Ectodermal cell (in vitro differentiated cells): ENCODE results near the gene SGO2.
A peak's percentile ranks its signal among the peaks of the same experiment; 100 is the strongest.

ENCODE experiments used
- H3K27ac ChIP-seq: 2 replicates; pipeline ENCODE4 v1.7.0; 2013; ENCODE audit warnings: mild to moderate bottlenecking, low read depth, low read length; ENCODE audit not compliant: insufficient read depth, poor library complexity, severe bottlenecking
- H3K27me3 ChIP-seq: 2 replicates; pipeline ENCODE4 v1.7.0; 2013; ENCODE audit warnings: mild to moderate bottlenecking, low read length; ENCODE audit not compliant: insufficient read depth, control insufficient read depth, poor library complexity, severe bottlenecking
- H3K36me3 ChIP-seq: one replicate; pipeline ENCODE4 v1.7.0; 2013; ENCODE audit warnings: low read length; ENCODE audit not compliant: control insufficient read depth, insufficient read depth
- H3K4me1 ChIP-seq: one replicate; pipeline ENCODE4 v1.7.0; 2013; ENCODE audit warnings: low read length; ENCODE audit not compliant: control insufficient read depth, insufficient read depth
- H3K4me3 ChIP-seq: 2 replicates; pipeline ENCODE4 v1.7.0; 2013; ENCODE audit warnings: low read depth, low read length, control low read depth; ENCODE audit not compliant: insufficient read depth
- H3K9me3 ChIP-seq: 2 replicates; pipeline ENCODE4 v1.7.0; 2013; ENCODE audit warnings: mild to moderate bottlenecking, low read length, moderate library complexity; ENCODE audit not compliant: control insufficient read depth
- WGBS, 2 experiments: methylation state at CpG; one replicate each; pipeline ENCODE4 v1.1.7; 2013; ENCODE audit warnings: missing lambda C conversion rate in 2 of 2; 5-methylcytosine and 5-hydroxymethylcytosine counted together

SGO2 gene

GRCh38 chr2:200490001-200490400 lies 36.0 kb upstream of the SGO2 start:
- Histone ChIP-seq H3K9me3 (no peaks in the 10 kb centered on the region), H3K27me3 (no peaks in the 10 kb centered on the region), H3K27ac (no peak overlapping the region), H3K4me3 (no peak overlapping the region), H3K4me1 (no peaks in the 10 kb centered on the region), H3K36me3 (peaks cover 7% of the 10 kb centered on the region)
- 92% methylated on average over 22 of the region's 22 CpGs for WGBS, 2 experiments

GRCh38 chr2:200492656-200493055 lies 33.4 kb upstream of the SGO2 start:
- no peak overlapping the region for H3K27ac ChIP-seq
- no peak overlapping the region for H3K4me3 ChIP-seq
- no peaks in the 10 kb centered on the region for H3K9me3 ChIP-seq
- H3K36me3 ChIP-seq, result peaks cover 7% of the 10 kb centered on the region
- no peaks in the 10 kb centered on the region for H3K27me3 ChIP-seq
- H3K4me1 ChIP-seq, result no peaks in the 10 kb centered on the region

- Histone ChIP-seq H3K27ac (no peak overlapping the region), H3K27me3 (no peaks in the 10 kb centered on the region), H3K4me3 (no peak overlapping the region), H3K4me1 (no peaks in the 10 kb centered on the region), H3K9me3 (no peaks in the 10 kb centered on the region), H3K36me3 (peaks cover 7% of the 10 kb centered on the region)
- WGBS, 2 experiments, result 95 to 100% methylated on average over 2 of the region's 2 CpGs
Measured at GRCh38 chr2:200494048-200494447, 32.0 kb upstream of the SGO2 start.

GRCh38 chr2:200496696-200497095 lies 29.3 kb upstream of the SGO2 start:
- Histone ChIP-seq H3K4me1 (no peaks in the 10 kb centered on the region), H3K4me3 (no peak overlapping the region), H3K27ac (no peak overlapping the region), H3K36me3 (peaks cover 4% of the 10 kb centered on the region), H3K27me3 (no peaks in the 10 kb centered on the region), H3K9me3 (no peaks in the 10 kb centered on the region)
- 83 to 93% methylated on average over 1 of the region's 1 CpG for WGBS, 2 experiments

GRCh38 chr2:200498402-200499162 lies 27.4 kb upstream of the SGO2 start:
- Histone ChIP-seq H3K27me3 (no peaks in the 10 kb centered on the region), H3K4me1 (no peaks in the 10 kb centered on the region), H3K9me3 (no peaks in the 10 kb centered on the region), H3K4me3 (no peak overlapping the region), H3K36me3 (no peaks in the 10 kb centered on the region), H3K27ac (no peak overlapping the region)
- 82 to 90% methylated on average over 2 of the region's 2 CpGs for WGBS, 2 experiments

GRCh38 chr2:200502196-200502595 lies 23.8 kb upstream of the SGO2 start:
- H3K4me1 ChIP-seq, result no peaks in the 10 kb centered on the region
- no peaks in the 10 kb centered on the region for H3K9me3 ChIP-seq
- no peak overlapping the region for H3K27ac ChIP-seq
- H3K36me3 ChIP-seq, result no peaks in the 10 kb centered on the region
- H3K4me3 ChIP-seq, result no peak overlapping the region
- H3K27me3 ChIP-seq, result no peaks in the 10 kb centered on the region
- 94 to 99% methylated on average over 3 of the region's 5 CpGs for WGBS, 2 experiments

GRCh38 chr2:200506679-200507078 lies 19.3 kb upstream of the SGO2 start:
- H3K4me3 ChIP-seq, result no peak overlapping the region
- H3K4me1 ChIP-seq, result no peaks in the 10 kb centered on the region
- H3K27me3 ChIP-seq, result no peaks in the 10 kb centered on the region
- H3K27ac ChIP-seq, result no peak overlapping the region
- WGBS, 2 experiments, result 88 to 90% methylated on average over 7 to 9 of the region's 9 CpGs
- no peaks in the 10 kb centered on the region for H3K36me3 ChIP-seq
- no peaks in the 10 kb centered on the region for H3K9me3 ChIP-seq

- no peaks in the 10 kb centered on the region for H3K27me3 ChIP-seq
- H3K4me1 ChIP-seq, result no peaks in the 10 kb centered on the region
- no peak overlapping the region for H3K4me3 ChIP-seq
- H3K27ac ChIP-seq, result no peak overlapping the region
- 88 to 94% methylated on average over 2 of the region's 2 CpGs for WGBS, 2 experiments
- H3K9me3 ChIP-seq, result no peaks in the 10 kb centered on the region
- H3K36me3 ChIP-seq, result no peaks in the 10 kb centered on the region
Measured at GRCh38 chr2:200507179-200507578, 18.8 kb upstream of the SGO2 start.

- H3K4me3 ChIP-seq, result peak overlapping the region; percentile 84
- H3K36me3 ChIP-seq, result no peaks in the 10 kb centered on the region
- no peaks in the 10 kb centered on the region for H3K9me3 ChIP-seq
- H3K27me3 ChIP-seq, result no peaks in the 10 kb centered on the region
- no peak overlapping the region for H3K27ac ChIP-seq
- no peaks in the 10 kb centered on the region for H3K4me1 ChIP-seq
- 69 to 71% methylated on average over 8 of the region's 8 CpGs for WGBS, 2 experiments
Measured at GRCh38 chr2:200509235-200509611, 16.8 kb upstream of the SGO2 start.

GRCh38 chr2:200509612-200510433 lies 16.2 kb upstream of the SGO2 start, which contains the start of gene KCTD18:
KCTD18 (minus strand) TSS chr2:200510068; CDS start chr2:200507016, 3,052 bp downstream.
- H3K9me3 ChIP-seq, result no peaks in the 10 kb centered on the region
- no peaks in the 10 kb centered on the region for H3K36me3 ChIP-seq
- peaks cover under 1% of the 10 kb centered on the region for H3K27me3 ChIP-seq
- H3K27ac ChIP-seq, result no peak within 1 kb of the TSS
- H3K4me1 ChIP-seq, result no peaks in the 10 kb centered on the region
- 3% methylated on average over 78 of the region's 78 CpGs for WGBS, 2 experiments
- peak within 1 kb of the TSS; percentile 84 for H3K4me3 ChIP-seq
